H1 (cell line): ENCODE results near the gene JUP. TPM values are rescaled to one million over a fixed set of nuclear protein-coding genes. Genes with fewer than 3 reads are reported as not detected.

Experiments
- CTCF ChIA-PET: fragments of 300-600 bp; sonication (Branson Sonifier 250); formaldehyde crosslinking; loops from one replicate; lab custom pipeline; 2021; ENCODE audit not compliant: partially characterized antibody; lab: Charles Lee
- POLR2A ChIA-PET: fragments of 300-600 bp; sonication (Branson Sonifier 250); formaldehyde crosslinking; loops from one replicate; lab custom pipeline; 2021; ENCODE audit warnings: inconsistent platforms; ENCODE audit not compliant: partially characterized antibody; lab: Charles Lee
- DNase-seq, 2 experiments: peaks; one replicate each; pipeline versions ENCODE4 v3.0.0 to v3.0.0-alpha.2; 2010 to 2022; ENCODE audit warnings: low spot score in 2 of 2, low read depth in 1 of 2, mixed read lengths in 1 of 2
- FAIRE-seq: peaks from 2 replicates; lab custom pipeline; 2011; peaks lifted over from hg19 to GRCh38; lab: Jason Lieb, UNC
- H2AFZ ChIP-seq: 2 replicates; pipeline ENCODE4 v1.8.1; 2012; ENCODE audit warnings: low read length, inconsistent platforms
- H2AK5ac ChIP-seq: 2 replicates; pipeline ENCODE4 v1.6.1; 2013; ENCODE audit warnings: low read depth, low read length
- H2BK120ac ChIP-seq: replicated peaks from 2 replicates; pipeline ENCODE3; 2013; ENCODE audit warnings: low read depth, low read length, inconsistent platforms
- H2BK12ac ChIP-seq: 2 replicates; pipeline ENCODE4 v1.6.1; 2013; ENCODE audit warnings: low read depth, low read length
- H2BK15ac ChIP-seq: 2 replicates; pipeline ENCODE4 v1.6.1; 2013; ENCODE audit warnings: low read length
- H2BK20ac ChIP-seq: 2 replicates; pipeline ENCODE4 v1.6.1; 2013; ENCODE audit warnings: low read length
- H2BK5ac ChIP-seq: 2 replicates; pipeline ENCODE4 v1.6.1; 2013; ENCODE audit warnings: low read depth, low read length
- H3K14ac ChIP-seq: 2 replicates; pipeline ENCODE4 v1.6.1; 2013; ENCODE audit warnings: inconsistent platforms; ENCODE audit not compliant: insufficient read length
- H3K18ac ChIP-seq: 2 replicates; pipeline ENCODE4 v1.6.1; 2013; ENCODE audit warnings: low read length; ENCODE audit errors: extremely low read depth
- H3K23ac ChIP-seq: 2 replicates; pipeline ENCODE4 v1.6.1; 2013; ENCODE audit warnings: inconsistent platforms; ENCODE audit not compliant: insufficient read length
- H3K23me2 ChIP-seq: 2 replicates; pipeline ENCODE4 v1.6.1; 2013; ENCODE audit warnings: low read depth, low read length
- H3K27ac ChIP-seq: 2 replicates; pipeline ENCODE4 v1.6.1; 2011; ENCODE audit warnings: low read depth, low read length, inconsistent platforms
- H3K27me3 ChIP-seq, 4 experiments: replicated peaks in 1 of 4; 1 replicate in 1 of 4; 2 replicates in 3 of 4; pipeline versions ENCODE4 v1.6.1 to v1.8.1; 2011 to 2013; ENCODE audit warnings: low read length in 3 of 4, mild to moderate bottlenecking in 3 of 4, inconsistent platforms in 2 of 4, mixed read lengths in 2 of 4, moderate library complexity in 1 of 4; ENCODE audit not compliant: control insufficient read depth in 3 of 4, insufficient read depth in 3 of 4; ENCODE audit errors: extremely low read depth in 1 of 4
- H3K36me3 ChIP-seq, 4 experiments: 2 replicates each; pipeline versions ENCODE4 v1.6.1 to v1.8.1; 2011 to 2013; ENCODE audit warnings: mild to moderate bottlenecking in 4 of 4, low read length in 3 of 4, moderate library complexity in 2 of 4, control low read depth in 1 of 4, inconsistent platforms in 1 of 4; ENCODE audit not compliant: insufficient read depth in 4 of 4, control insufficient read depth in 2 of 4
- H3K4ac ChIP-seq: replicated peaks from 2 replicates; pipeline ENCODE3; 2013; ENCODE audit warnings: low read length, low read depth, mixed read lengths, inconsistent platforms; ENCODE audit not compliant: insufficient read length
- H3K4me1 ChIP-seq, 4 experiments: replicated peaks in 1 of 4; 1 replicate in 1 of 4; 2 replicates in 3 of 4; pipeline versions ENCODE4 v1.6.1 to v1.8.1; 2011 to 2013; ENCODE audit warnings: low read length in 3 of 4, inconsistent platforms in 2 of 4, mixed read lengths in 1 of 4; ENCODE audit not compliant: insufficient read depth in 4 of 4, control insufficient read depth in 3 of 4
- H3K4me2 ChIP-seq, 2 experiments: 2 replicates each; pipeline versions ENCODE4 v1.6.1 to v1.8.1; 2011 to 2013; ENCODE audit warnings: low read depth in 2 of 2, low read length in 2 of 2, control low read depth in 1 of 2, inconsistent platforms in 1 of 2, mild to moderate bottlenecking in 1 of 2; ENCODE audit not compliant: insufficient read depth in 1 of 2
- H3K4me3 ChIP-seq, 4 experiments: fragments of 200-600, 300-600 bp in 1 of 4; sonication (generic), shearing (Covaris generic), sonication (Bioruptor Twin) in 1 of 4; 2 replicates each; pipeline versions ENCODE4 v1.5.1 to v1.8.1; 2011 to 2016; ENCODE audit warnings: low read length in 4 of 4, low read depth in 3 of 4, control low read depth in 2 of 4, inconsistent platforms in 2 of 4, mild to moderate bottlenecking in 2 of 4, mixed read lengths in 1 of 4, moderate library complexity in 1 of 4; ENCODE audit not compliant: insufficient read depth in 2 of 4; ENCODE audit errors: extremely low read depth in 1 of 4
- H3K56ac ChIP-seq: replicated peaks from 2 replicates; pipeline ENCODE3; 2013; ENCODE audit warnings: low read depth, mild to moderate bottlenecking, mixed read lengths, low read length, inconsistent platforms; ENCODE audit not compliant: insufficient read length
- H3K79me1 ChIP-seq: 2 replicates; pipeline ENCODE4 v1.6.1; 2013; ENCODE audit warnings: low read depth, low read length, control low read depth
- H3K79me2 ChIP-seq, 2 experiments: 2 replicates each; pipeline versions ENCODE4 v1.6.1 to v1.8.1; 2012 to 2013; ENCODE audit warnings: low read length in 2 of 2, mild to moderate bottlenecking in 2 of 2, inconsistent platforms in 1 of 2; ENCODE audit not compliant: insufficient read depth in 2 of 2, control insufficient read depth in 1 of 2
- H3K9ac ChIP-seq, 4 experiments: replicated peaks in 1 of 4; 1 replicate in 1 of 4; 2 replicates in 3 of 4; pipeline versions ENCODE4 v1.6.1 to v1.8.1; 2011 to 2013; ENCODE audit warnings: low read depth in 3 of 4, low read length in 3 of 4, control low read depth in 2 of 4, mild to moderate bottlenecking in 2 of 4, moderate library complexity in 2 of 4, inconsistent platforms in 1 of 4; ENCODE audit errors: extremely low read depth in 1 of 4
- H3K9me3 ChIP-seq, 2 experiments: 2 replicates each; pipeline versions ENCODE4 v1.6.1 to v1.8.1; 2012 to 2013; ENCODE audit warnings: mild to moderate bottlenecking in 2 of 2, moderate library complexity in 2 of 2, control low read depth in 1 of 2, inconsistent platforms in 1 of 2, low read depth in 1 of 2, low read length in 1 of 2, mixed read lengths in 1 of 2; ENCODE audit not compliant: insufficient read depth in 2 of 2
- H4K20me1 ChIP-seq, 2 experiments: replicated peaks in 1 of 2; 2 replicates each; pipeline versions ENCODE3 to v1.8.1; 2011 to 2013; ENCODE audit warnings: inconsistent platforms in 2 of 2, low read length in 2 of 2, mild to moderate bottlenecking in 1 of 2; ENCODE audit not compliant: insufficient read depth in 2 of 2, control insufficient read depth in 1 of 2
- H4K5ac ChIP-seq: 2 replicates; pipeline ENCODE4 v1.6.1; 2013; ENCODE audit warnings: low read length, low read depth, mixed read lengths, inconsistent platforms; ENCODE audit not compliant: insufficient read length
- H4K8ac ChIP-seq: 2 replicates; pipeline ENCODE4 v1.8.0; 2013; ENCODE audit warnings: mild to moderate bottlenecking, moderate library complexity, low read length, inconsistent platforms; ENCODE audit not compliant: insufficient read depth; ENCODE audit errors: extremely low read depth
- H4K91ac ChIP-seq: replicated peaks from 2 replicates; pipeline ENCODE3; 2013; ENCODE audit warnings: low read length, mixed read lengths, inconsistent platforms; ENCODE audit not compliant: insufficient read length
- CREB1 ChIP-seq: IDR thresholded peaks from 2 replicates; pipeline ENCODE4 v1.6.1; 2012; ENCODE audit warnings: inconsistent platforms
- CTBP2 ChIP-seq: IDR thresholded peaks from 2 replicates; pipeline ENCODE4 v1.7.0; 2011; ENCODE audit warnings: borderline replicate concordance, mild to moderate bottlenecking, moderate library complexity, mixed read lengths, low read length; ENCODE audit not compliant: insufficient read depth, insufficient read length
- TAF1 ChIP-seq: IDR thresholded peaks from 2 replicates; pipeline ENCODE4 v1.6.1; 2011; ENCODE audit warnings: mild to moderate bottlenecking, low read depth, low read length
- TBP ChIP-seq: IDR thresholded peaks from 2 replicates; pipeline ENCODE4 v1.6.1; 2011; ENCODE audit warnings: low read depth, low read length, improper control_type of control experiment
- TEAD4 ChIP-seq: IDR thresholded peaks from 2 replicates; pipeline ENCODE4 v1.6.1; 2012; ENCODE audit warnings: low read depth, low read length, inconsistent platforms, mixed read lengths
- YY1 ChIP-seq: IDR thresholded peaks from 2 replicates; pipeline ENCODE4 v1.6.1; 2011; ENCODE audit warnings: low read depth, mild to moderate bottlenecking, low read length
- WGBS, 2 experiments: shearing (Covaris generic) in 1 of 2; methylation state at CpG; one replicate each; pipeline versions ENCODE4 v1.1.6 to v1.1.7; 2013 to 2015; ENCODE audit warnings: low lambda C conversion rate in 2 of 2, mixed read lengths in 2 of 2, inconsistent platforms in 1 of 2, low coverage in 1 of 2, missing lambda C conversion rate in 1 of 2; ENCODE audit not compliant: insufficient replicate concordance in 2 of 2, insufficient coverage in 1 of 2, insufficient read length in 1 of 2; ENCODE audit errors: extremely low coverage in 1 of 2, missing lambda C conversion rate in 1 of 2; 5-methylcytosine and 5-hydroxymethylcytosine counted together
- polyA plus RNA-seq, 7 experiments: library from polyadenylated mRNA; depleted of rRNA in 3 of 7; stranded (reverse) in 5 of 7; unstranded in 2 of 7; fragments of >200 nt in 5 of 7; fragments of 200-250 nt in 2 of 7; gene quantifications; 1 replicate in 5 of 7; 2 replicates in 1 of 7; 4 replicates in 1 of 7; pipeline versions ENCODE4 v1.2.1 to v1.2.3, GENCODE V29; 2011 to 2013; ENCODE audit warnings: missing spikeins in 2 of 7, mixed read lengths in 2 of 7
- total RNA-seq: library from RNA; stranded (reverse); fragmentation: NEBNext Ultra II Directional; extraction: Animal tissue kit (Norgen Biotek cat#: 25700); gene quantifications from 2 replicates; pipeline ENCODE4 v1.2.1, GENCODE V29; 2021
- TF ChIP-seq, protein P1 (sequence below): IDR thresholded peaks from 2 replicates; pipeline ENCODE4 v1.6.1; 2012; ENCODE audit warnings: inconsistent platforms
- TF ChIP-seq, protein P2 (sequence below): IDR thresholded peaks from 2 replicates; pipeline ENCODE4 v1.6.1; 2012; ENCODE audit warnings: low read length, inconsistent platforms

Gene JUP
- total and polyA plus RNA-seq, 2 of the 8 experiments (the other 6 are each of a cell fraction or from before 2014, with no cell fraction given), result 62.8 to 102 TPM

DNA sequence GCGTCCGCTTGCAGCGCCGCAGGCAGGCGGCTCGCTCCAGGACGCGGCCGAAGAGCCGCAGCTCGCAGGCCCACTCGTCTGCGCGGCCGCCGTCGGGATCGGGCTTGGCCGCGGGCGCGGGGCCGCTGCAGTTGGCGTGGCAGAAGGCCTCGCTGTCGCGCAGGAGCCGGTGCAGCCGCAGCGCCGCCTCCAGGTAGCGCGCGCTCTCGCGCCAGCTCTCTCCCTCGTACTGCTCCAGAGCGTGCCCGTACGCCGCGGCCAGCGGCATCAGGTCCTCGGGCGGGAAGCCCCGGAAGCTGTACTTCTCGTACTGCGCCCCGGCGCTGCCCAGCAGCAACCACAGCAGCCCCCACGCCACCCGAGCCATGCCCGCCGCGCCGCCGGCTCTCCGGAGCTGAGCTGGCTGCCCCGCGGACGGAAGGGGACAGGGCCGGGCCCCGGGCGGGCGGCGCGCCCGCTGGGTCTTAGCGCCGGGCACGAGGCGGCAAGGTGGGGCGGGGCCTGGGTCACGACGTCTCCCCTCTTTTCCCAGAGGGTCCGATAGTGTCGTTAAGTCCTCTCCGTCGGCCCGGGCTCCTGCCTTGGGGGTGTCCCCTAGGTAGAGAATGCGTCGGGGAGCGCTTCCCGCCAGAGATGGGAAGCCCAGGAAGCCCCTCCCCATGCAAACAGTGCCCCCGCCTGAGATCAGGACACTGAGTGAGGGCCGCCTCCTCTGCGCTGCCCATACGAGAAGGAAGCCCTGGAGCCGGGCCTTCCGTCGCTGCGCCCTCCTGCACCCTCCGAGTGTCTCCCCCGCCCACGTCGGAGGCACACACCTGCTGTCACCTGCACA lies 25.3 kb upstream of the JUP start, which contains the start of gene P3H4:
TSS of gene P3H4 (minus strand) at position 401 of the 832 bp plus-strand sequence. CDS start at position 367, 34 bp downstream.
- Histone ChIP-seq H3K23ac (no peak within 1 kb of the TSS), H2BK20ac (peak within 1 kb of the TSS; percentile 86; the same call in 1 of the 2 replicates), H2BK12ac (peak within 1 kb of the TSS; percentile 99; the same call in 1 of the 2 replicates), H3K79me2 (peaks cover 0 to 33% of the 10 kb centered on the region in 2 experiments; a peak in 2 of 4 replicates), H4K5ac (peak within 1 kb of the TSS; percentile 95), H3K4ac (peak within 1 kb of the TSS; percentile 98), H3K4me2 (peak within 1 kb of the TSS; percentile 94 to 95), H4K91ac (peak within 1 kb of the TSS; percentile 98), H3K36me3 (no peaks in the 10 kb centered on the region; a peak in 1 of 8 replicates), H3K79me1 (peaks cover 16% of the 10 kb centered on the region), H3K9ac (peak within 1 kb of the TSS in 3 of 4 experiments; percentile 66 to 72 (median 68); a peak in 5 of 7 replicates), H3K27me3 (peaks cover 0 to 6% (median 3%) of the 10 kb centered on the region in 4 experiments; a peak in 4 of 7 replicates), H2BK5ac (peak within 1 kb of the TSS; percentile 91; the same call in 1 of the 2 replicates), H3K18ac (peak within 1 kb of the TSS; percentile 99), H3K14ac (no peak within 1 kb of the TSS), H2AFZ (peak within 1 kb of the TSS; percentile 82; the same call in 1 of the 2 replicates), H4K20me1 (peaks cover 0 to 12% of the 10 kb centered on the region in 2 experiments), H3K23me2 (peaks cover 21% of the 10 kb centered on the region), H3K56ac (peak within 1 kb of the TSS; percentile 96), H3K4me3 (peak within 1 kb of the TSS; percentile 70 to 94 (median 81)), H2BK120ac (peak within 1 kb of the TSS; percentile 76), H4K8ac (peak within 1 kb of the TSS; percentile 75; the same call in 1 of the 2 replicates), H2AK5ac (no peak within 1 kb of the TSS), H3K27ac (peak within 1 kb of the TSS; percentile 65; the same call in 1 of the 2 replicates), H3K9me3 (peaks cover 0 to 4% of the 10 kb centered on the region in 2 experiments; a peak in 1 of 4 replicates), H2BK15ac (peak within 1 kb of the TSS; percentile 100), H3K4me1 (peaks cover 0 to 23% (median 7%) of the 10 kb centered on the region in 4 experiments; a peak in 6 of 7 replicates)
- CTCF ChIA-PET, result interaction anchor here (0.6 to 4.8 kb wide), 31 partner anchors 10 to 1295 kb away, joined by 3 to 46 read pairs (median 5); partner anchors contain the start of genes JUP and KLHL11
- DNase-seq (peak in 1 of 2 experiments; percentile 93), FAIRE-seq (no peak)
- POLR2A ChIA-PET, result interaction anchor here (0.7 to 4.2 kb wide), 24 partner anchors 10 to 133 kb away, joined by 3 to 40 read pairs (median 5); partner anchors contain the start of genes ACLY, EIF1, HAP1 and JUP
- WGBS, 2 experiments, result 2% methylated on average over 62 of the region's 96 CpGs; no CpG with 5 or more reads in 1 of the 2 experiments
- TF ChIP-seq, protein P1, sequence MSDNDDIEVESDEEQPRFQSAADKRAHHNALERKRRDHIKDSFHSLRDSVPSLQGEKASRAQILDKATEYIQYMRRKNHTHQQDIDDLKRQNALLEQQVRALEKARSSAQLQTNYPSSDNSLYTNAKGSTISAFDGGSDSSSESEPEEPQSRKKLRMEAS, result peak; percentile 83
- TF ChIP-seq YY1, result no peak
- TF ChIP-seq, protein P2, sequence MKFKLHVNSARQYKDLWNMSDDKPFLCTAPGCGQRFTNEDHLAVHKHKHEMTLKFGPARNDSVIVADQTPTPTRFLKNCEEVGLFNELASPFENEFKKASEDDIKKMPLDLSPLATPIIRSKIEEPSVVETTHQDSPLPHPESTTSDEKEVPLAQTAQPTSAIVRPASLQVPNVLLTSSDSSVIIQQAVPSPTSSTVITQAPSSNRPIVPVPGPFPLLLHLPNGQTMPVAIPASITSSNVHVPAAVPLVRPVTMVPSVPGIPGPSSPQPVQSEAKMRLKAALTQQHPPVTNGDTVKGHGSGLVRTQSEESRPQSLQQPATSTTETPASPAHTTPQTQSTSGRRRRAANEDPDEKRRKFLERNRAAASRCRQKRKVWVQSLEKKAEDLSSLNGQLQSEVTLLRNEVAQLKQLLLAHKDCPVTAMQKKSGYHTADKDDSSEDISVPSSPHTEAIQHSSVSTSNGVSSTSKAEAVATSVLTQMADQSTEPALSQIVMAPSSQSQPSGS, result no peak
- no peak for TF ChIP-seq CTBP2
- peak; percentile 49 for TF ChIP-seq TAF1
- TF ChIP-seq TBP, result peak; percentile 19; the same call in 1 of the 2 replicates
- no peak for TF ChIP-seq TEAD4
- TF ChIP-seq CREB1, result no peak; the same call in 1 of the 2 replicates
